GM12878 (cell line): ENCODE measurements around the gene C6orf89. TPM values are rescaled to one million over a fixed set of nuclear protein-coding genes. Genes with fewer than 3 reads are reported as not detected.

ENCODE experiments used
- ATAC-seq: fragments of 200-7000 bp; cut with Tn5 transposase; 3 replicates; pipeline ENCODE4 v1.9.1; 2020; ENCODE audit warnings: mild to moderate bottlenecking, moderate library complexity
- BruUV-seq: library from RNA; stranded (reverse); fragments of 400-500 nt; replicated peaks from 2 replicates; lab custom pipeline; 2021; lab: Mats Ljungman, UMichigan
- CTCF ChIA-PET: fragments of 300-600 bp; sonication (Branson Sonifier 250); formaldehyde crosslinking; extraction: SDS; loops from one replicate; lab custom pipeline; 2021; ENCODE audit warnings: inconsistent platforms; lab: Yijun Ruan, JAX
- POLR2A ChIA-PET: fragments of 350-600 bp; formaldehyde crosslinking; extraction: SDS; loops from one replicate; lab custom pipeline; 2021; ENCODE audit warnings: inconsistent platforms; lab: Charles Lee
- RAD21 ChIA-PET: fragments of 300-600 bp; sonication (Branson Sonifier 250); formaldehyde crosslinking; loops from one replicate; lab custom pipeline; 2023; ENCODE audit warnings: antibody characterized with exemption; ENCODE audit not compliant: unreplicated experiment; lab: Charles Lee
- SMC1A ChIA-PET: fragments of 300-600 bp; sonication (Branson Sonifier 250); formaldehyde crosslinking; loops from one replicate; lab custom pipeline; 2023; ENCODE audit not compliant: unreplicated experiment, uncharacterized antibody; lab: Charles Lee
- DNase-seq: peaks from one replicate; pipeline ENCODE4 v3.0.0-alpha.2; 2011; ENCODE audit warnings: low read depth, low spot score
- FAIRE-seq: peaks from 3 replicates; lab custom pipeline; 2011; peaks lifted over from hg19 to GRCh38; lab: Jason Lieb, UNC
- H2AFZ ChIP-seq: 2 replicates; pipeline ENCODE4 v1.6.0; 2011; ENCODE audit warnings: low read depth, low read length, control low read depth; ENCODE audit not compliant: control insufficient read depth
- H3K27ac ChIP-seq: 2 replicates; pipeline ENCODE4 v1.5.1; 2011; ENCODE audit warnings: control low read depth; ENCODE audit not compliant: control insufficient read depth, insufficient read depth
- H3K27me3 ChIP-seq, 2 experiments: replicated peaks in 1 of 2; 2 replicates each; pipeline versions ENCODE4 v1.6.0 to v1.6.1; 2011; ENCODE audit warnings: low read length in 1 of 2; ENCODE audit not compliant: control insufficient read depth in 2 of 2, insufficient read depth in 2 of 2
- H3K36me3 ChIP-seq, 2 experiments: 2 replicates each; pipeline ENCODE4 v1.5.1; 2011; ENCODE audit warnings: low read length in 1 of 2; ENCODE audit not compliant: control insufficient read depth in 2 of 2, insufficient read depth in 2 of 2
- H3K4me1 ChIP-seq: 2 replicates; pipeline ENCODE4 v1.6.1; 2011; ENCODE audit warnings: mild to moderate bottlenecking, low read length, moderate library complexity, mixed read lengths; ENCODE audit not compliant: control insufficient read depth, insufficient read depth
- H3K4me2 ChIP-seq: 2 replicates; pipeline ENCODE4 v1.6.0; 2011; ENCODE audit warnings: control low read depth; ENCODE audit not compliant: control insufficient read depth, insufficient read depth
- H3K4me3 ChIP-seq: fragments of 200-600 bp; sonication (generic); 2 replicates; pipeline ENCODE4 v1.5.1; 2016
- H3K79me2 ChIP-seq: 2 replicates; pipeline ENCODE4 v1.6.0; 2011; ENCODE audit warnings: low read length; ENCODE audit not compliant: control insufficient read depth, insufficient read depth
- H3K9ac ChIP-seq: 2 replicates; pipeline ENCODE4 v1.8.0; 2011; ENCODE audit warnings: low read length, control low read depth, mixed read lengths; ENCODE audit not compliant: control insufficient read depth, insufficient read depth
- H3K9me3 ChIP-seq: replicated peaks from 3 replicates; pipeline ENCODE4 v1.5.1; 2011; ENCODE audit warnings: mild to moderate bottlenecking, low read length; ENCODE audit not compliant: control insufficient read depth, insufficient read depth
- H4K20me1 ChIP-seq: 2 replicates; pipeline ENCODE4 v1.6.0; 2011; ENCODE audit not compliant: control insufficient read depth, insufficient read depth
- ASH2L ChIP-seq: fragments of 300-600, 200-600 bp; sonication (generic); IDR thresholded peaks from 2 replicates; pipeline ENCODE4 v1.6.1; 2017; ENCODE audit warnings: low read depth, mild to moderate bottlenecking, borderline replicate concordance
- CREB1 ChIP-seq: IDR thresholded peaks from 2 replicates; pipeline ENCODE4 v1.6.1; 2012; ENCODE audit warnings: low read depth, mild to moderate bottlenecking, inconsistent platforms
- EZH2 ChIP-seq: IDR thresholded peaks from 2 replicates; pipeline ENCODE4 v1.6.1; 2012; ENCODE audit warnings: low read depth, mild to moderate bottlenecking, control low read depth, inconsistent platforms, low read length, borderline replicate concordance; ENCODE audit not compliant: control insufficient read depth
- FOXK2 ChIP-seq: fragments of 450-650 bp; IDR thresholded peaks from 2 replicates; pipeline ENCODE4 v1.6.1; 2017; ENCODE audit warnings: mild to moderate bottlenecking, moderate library complexity
- KAT2A ChIP-seq: conservative IDR thresholded peaks from 2 replicates; pipeline ENCODE4 v1.6.1; 2011; ENCODE audit warnings: low read depth, low read length; ENCODE audit not compliant: control insufficient read depth
- LARP7 ChIP-seq: fragments of 450-650 bp; IDR thresholded peaks from 2 replicates; pipeline ENCODE4 v1.6.1; 2017; ENCODE audit warnings: mild to moderate bottlenecking
- RAD21 ChIP-seq: IDR thresholded peaks from 2 replicates; pipeline ENCODE4 v1.6.1; 2011; ENCODE audit warnings: mild to moderate bottlenecking, low read depth, low read length, moderate library complexity; ENCODE audit not compliant: insufficient read depth
- RUNX3 ChIP-seq: IDR thresholded peaks from 2 replicates; pipeline ENCODE4 v1.6.1; 2012; ENCODE audit warnings: low read length, inconsistent platforms
- SIX5 ChIP-seq: IDR thresholded peaks from 2 replicates; pipeline ENCODE4 v1.6.1; 2011; ENCODE audit warnings: mild to moderate bottlenecking, low read depth, low read length, moderate library complexity; ENCODE audit not compliant: severe bottlenecking
- SMAD1 ChIP-seq: fragments of 450-650 bp; IDR thresholded peaks from 2 replicates; pipeline ENCODE4 v1.6.1; 2018; ENCODE audit warnings: mild to moderate bottlenecking, low read depth; ENCODE audit not compliant: partially characterized antibody
- TCF12 ChIP-seq: IDR thresholded peaks from 2 replicates; pipeline ENCODE4 v1.6.1; 2011; ENCODE audit warnings: low read depth, mild to moderate bottlenecking, low read length
- WGBS: methylation state at CpG from one replicate; pipeline ENCODE4 v1.1.6; 2016; ENCODE audit warnings: low lambda C conversion rate; ENCODE audit not compliant: insufficient replicate concordance, insufficient coverage; ENCODE audit errors: missing lambda C conversion rate; 5-methylcytosine and 5-hydroxymethylcytosine counted together
- in situ Hi-C: fragments of 300-500 bp; cut with MboI; formaldehyde crosslinking; loops from 9 replicates; pipeline ENCODE4 v1.14.3; 2018; ENCODE audit warnings: mixed read lengths
- intact Hi-C: fragments of 100-400 bp; cut with micrococcal nuclease; formaldehyde crosslinking; loops from one replicate; pipeline ENCODE4 v1.14.2; 2022; ENCODE audit not compliant: unreplicated experiment
- polyA plus RNA-seq, 11 experiments: library from polyadenylated mRNA; depleted of rRNA in 4 of 11; unstranded in 6 of 11; stranded (reverse) in 5 of 11; fragments of >200 nt; fragmentation: Nextera tagmentation in 4 of 11; fragmentation: Illumina TruSeq in 1 of 11; extraction: Ambion mirVana in 4 of 11; extraction: Trizol in 1 of 11; gene quantifications; 1 replicate in 1 of 11; 2 replicates in 10 of 11; pipeline versions ENCODE4 v1.2.1 to v1.2.3, GENCODE V29; 2011 to 2016; ENCODE audit warnings: inconsistent platforms in 2 of 11, missing spikeins in 2 of 11, low read depth in 1 of 11
- total RNA-seq, 4 experiments: library from RNA; depleted of rRNA in 3 of 4; stranded (reverse); fragments of >200 nt in 3 of 4; fragmentation: Illumina TruSeq in 1 of 4; extraction: Trizol in 1 of 4; gene quantifications; 2 replicates each; pipeline versions ENCODE4 v1.2.1 to v1.2.3, GENCODE V29; 2013 to 2021
- TF ChIP-seq, protein P1 (sequence below): fragments of 450-650 bp; IDR thresholded peaks from 2 replicates; pipeline ENCODE4 v1.6.1; 2017; ENCODE audit warnings: low read depth, mild to moderate bottlenecking, moderate library complexity
- TF ChIP-seq, protein P2 (sequence below): fragments of 450-650 bp; IDR thresholded peaks from 2 replicates; pipeline ENCODE4 v1.6.1; 2018; ENCODE audit warnings: borderline replicate concordance, mild to moderate bottlenecking; ENCODE audit not compliant: partially characterized antibody

Gene C6orf89
- total and polyA plus RNA-seq, 10 of the 15 experiments (the other 5 are each of a cell fraction or from before 2014, with no cell fraction given): 10.8 to 42.7 (median 28.6) TPM

DNA sequence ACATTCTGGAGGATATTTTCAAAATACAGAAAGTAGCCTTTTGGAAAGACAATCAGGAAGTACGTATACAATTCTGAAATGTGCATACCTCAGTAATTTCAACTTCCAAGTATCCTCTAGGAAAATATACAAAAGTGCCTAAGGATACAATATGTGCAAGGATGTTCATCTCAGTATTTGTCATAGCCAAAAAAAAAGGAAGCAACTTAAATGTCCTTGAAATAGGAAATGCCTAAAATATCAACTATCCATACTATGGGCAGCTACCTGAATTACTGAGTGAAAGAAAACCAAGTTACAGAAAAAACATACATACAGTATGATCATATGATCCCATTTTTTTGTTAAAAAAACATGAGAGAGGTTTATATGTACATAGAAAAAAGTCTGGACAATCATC is 12.6 kb upstream of the C6orf89 start:
- TF ChIP-seq CREB1 (no peak), EZH2 (no peak), SMAD1 (no peak), FOXK2 (no peak), ASH2L (no peak), KAT2A (no peak), TCF12 (no peak), RAD21 (no peak), LARP7 (no peak), RUNX3 (no peak), SIX5 (no peak)
- TF ChIP-seq, protein P1, sequence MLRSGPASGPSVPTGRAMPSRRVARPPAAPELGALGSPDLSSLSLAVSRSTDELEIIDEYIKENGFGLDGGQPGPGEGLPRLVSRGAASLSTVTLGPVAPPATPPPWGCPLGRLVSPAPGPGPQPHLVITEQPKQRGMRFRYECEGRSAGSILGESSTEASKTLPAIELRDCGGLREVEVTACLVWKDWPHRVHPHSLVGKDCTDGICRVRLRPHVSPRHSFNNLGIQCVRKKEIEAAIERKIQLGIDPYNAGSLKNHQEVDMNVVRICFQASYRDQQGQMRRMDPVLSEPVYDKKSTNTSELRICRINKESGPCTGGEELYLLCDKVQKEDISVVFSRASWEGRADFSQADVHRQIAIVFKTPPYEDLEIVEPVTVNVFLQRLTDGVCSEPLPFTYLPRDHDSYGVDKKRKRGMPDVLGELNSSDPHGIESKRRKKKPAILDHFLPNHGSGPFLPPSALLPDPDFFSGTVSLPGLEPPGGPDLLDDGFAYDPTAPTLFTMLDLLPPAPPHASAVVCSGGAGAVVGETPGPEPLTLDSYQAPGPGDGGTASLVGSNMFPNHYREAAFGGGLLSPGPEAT: no peak
- TF ChIP-seq, protein P2, sequence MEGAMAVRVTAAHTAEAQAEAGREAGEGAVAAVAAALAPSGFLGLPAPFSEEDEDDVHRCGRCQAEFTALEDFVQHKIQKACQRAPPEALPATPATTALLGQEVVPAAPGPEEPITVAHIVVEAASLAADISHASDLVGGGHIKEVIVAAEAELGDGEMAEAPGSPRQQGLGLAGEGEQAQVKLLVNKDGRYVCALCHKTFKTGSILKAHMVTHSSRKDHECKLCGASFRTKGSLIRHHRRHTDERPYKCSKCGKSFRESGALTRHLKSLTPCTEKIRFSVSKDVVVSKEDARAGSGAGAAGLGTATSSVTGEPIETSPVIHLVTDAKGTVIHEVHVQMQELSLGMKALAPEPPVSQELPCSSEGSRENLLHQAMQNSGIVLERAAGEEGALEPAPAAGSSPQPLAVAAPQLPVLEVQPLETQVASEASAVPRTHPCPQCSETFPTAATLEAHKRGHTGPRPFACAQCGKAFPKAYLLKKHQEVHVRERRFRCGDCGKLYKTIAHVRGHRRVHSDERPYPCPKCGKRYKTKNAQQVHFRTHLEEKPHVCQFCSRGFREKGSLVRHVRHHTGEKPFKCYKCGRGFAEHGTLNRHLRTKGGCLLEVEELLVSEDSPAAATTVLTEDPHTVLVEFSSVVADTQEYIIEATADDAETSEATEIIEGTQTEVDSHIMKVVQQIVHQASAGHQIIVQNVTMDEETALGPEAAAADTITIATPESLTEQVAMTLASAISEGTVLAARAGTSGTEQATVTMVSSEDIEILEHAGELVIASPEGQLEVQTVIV: no peak
- Histone ChIP-seq H3K79me2 (peaks cover 30% of the 10 kb centered on the region), H3K27ac (0 out of 2 replicates have a peak overlapping the region, but pooled peaks have one; percentile 78), H4K20me1 (no peaks in the 10 kb centered on the region), H3K27me3 (no peaks in the 10 kb centered on the region), H2AFZ (no peak overlapping the region), H3K9me3 (no peaks in the 10 kb centered on the region), H3K4me2 (peak overlapping the region; percentile 86), H3K4me3 (peak overlapping the region; percentile 79), H3K9ac (peak overlapping the region; percentile 80; the same call in 1 of the 2 replicates), H3K36me3 (no peaks in the 10 kb centered on the region), H3K4me1 (peaks cover 6% of the 10 kb centered on the region; the same call in 1 of the 2 replicates)
- ChIA-PET SMC1A (interaction anchor here (1.3 to 4.5 kb wide), 9 partner anchors 7 to 178 kb away, joined by 3 to 52 read pairs (median 5); partner anchors contain the start of genes C6orf89 and FGD2), POLR2A (interaction anchor here (0.6 to 2.3 kb wide), 4 partner anchors 16 to 107 kb away, joined by 3 to 10 read pairs (median 3); no protein-coding TSS in a partner anchor), CTCF (interaction anchor here (1.0 to 8.2 kb wide), 14 partner anchors 8 to 145 kb away, joined by 3 to 93 read pairs (median 4); partner anchors contain the start of genes C6orf89 and FGD2), RAD21 (interaction anchor here (0.7 to 3.6 kb wide), 5 partner anchors 9 to 145 kb away, joined by 3 to 26 read pairs (median 5); no protein-coding TSS in a partner anchor)
- DNase-seq (no peak), FAIRE-seq (no peak), ATAC-seq (no peak)
- no TSS peak for BruUV-seq
- intact Hi-C loops (no loop called here), in situ Hi-C loops (no loop called here)
- WGBS: 100% methylated on average over 1 of the region's 1 CpG
